ENCODE data around the gene EPAS1. TPM values are rescaled to one million over a fixed set of nuclear protein-coding genes. Genes with fewer than 3 reads are reported as not detected.

The EPAS1 gene
- total and polyA plus RNA-seq, 12 donors = 25.2 to 307 (median 175) TPM

- Histone ChIP-seq H3K9me3 (replicated peaks in 1 of 3) (no peaks in the 10 kb centered on the region), H3K27me3 (no peaks in the 10 kb centered on the region), H3K4me3 (no peak overlapping the region), H3K27ac (no peak overlapping the region), H3K4me1 (replicated peaks in 1 of 2) (no peaks in the 10 kb centered on the region), H3K36me3 (replicated peaks in 1 of 2) (no peaks in the 10 kb centered on the region)
- 94 to 97% (median 95%) methylated on average over 10 to 22 of the region's 22 CpGs for WGBS, 4 donors
- DNase-seq = no peak
- intact Hi-C loops (cut with DNase I) = no loop called here
- no peak for TF ChIP-seq CTCF (IDR thresholded peaks at IDR 0.05)
- no peak for TF ChIP-seq POLR2A (IDR thresholded peaks at IDR 0.05)
Measured at GRCh38 chr2:46428911-46429436, 131.8 kb downstream of the EPAS1 start.

GRCh38 chr2:46430413-46430812, 133.2 kb downstream of the EPAS1 start:
- WGBS, 4 donors = 60 to 100% (median 85%) methylated on average over 1 of the region's 1 CpG
- intact Hi-C loops (cut with DNase I) = no loop called here
- H3K36me3 ChIP-seq (replicated peaks in 1 of 2) = no peaks in the 10 kb centered on the region
- no peak overlapping the region for H3K27ac ChIP-seq
- H3K4me1 ChIP-seq (replicated peaks in 1 of 2) = no peaks in the 10 kb centered on the region
- H3K4me3 ChIP-seq = no peak overlapping the region
- DNase-seq = no peak
- no peak for TF ChIP-seq POLR2A (IDR thresholded peaks at IDR 0.05)
- H3K27me3 ChIP-seq = no peaks in the 10 kb centered on the region
- no peaks in the 10 kb centered on the region for H3K9me3 ChIP-seq (replicated peaks in 1 of 3)

GRCh38 chr2:46430992-46431391, 133.8 kb downstream of the EPAS1 start:
- Histone ChIP-seq H3K27ac (no peak overlapping the region), H3K4me3 (no peak overlapping the region), H3K9me3 (replicated peaks in 1 of 3) (no peaks in the 10 kb centered on the region), H3K4me1 (replicated peaks in 1 of 2) (no peaks in the 10 kb centered on the region), H3K27me3 (no peaks in the 10 kb centered on the region), H3K36me3 (replicated peaks in 1 of 2) (no peaks in the 10 kb centered on the region)
- DNase-seq = no peak
- whole genome bisulfite sequencing, 4 donors = 80 to 91% (median 84%) methylated on average over 1 of the region's 1 CpG
- intact Hi-C loops (cut with DNase I) = no loop called here
- TF ChIP-seq CTCF (IDR thresholded peaks at IDR 0.05) (no peak), POLR2A (IDR thresholded peaks at IDR 0.05) (no peak)

- H3K4me3 ChIP-seq = no peak overlapping the region
- no peaks in the 10 kb centered on the region for H3K9me3 ChIP-seq (replicated peaks in 1 of 3)
- intact Hi-C loops (cut with DNase I) = no loop called here
- DNase-seq = no peak
- H3K4me1 ChIP-seq (replicated peaks in 1 of 2) = no peaks in the 10 kb centered on the region
- TF ChIP-seq CTCF (IDR thresholded peaks at IDR 0.05) = no peak
- no peak for TF ChIP-seq POLR2A (IDR thresholded peaks at IDR 0.05)
- H3K27me3 ChIP-seq = no peaks in the 10 kb centered on the region
- 68 to 81% (median 73%) methylated on average over 5 of the region's 5 CpGs for WGBS, 4 donors
- no peak overlapping the region for H3K27ac ChIP-seq
- no peaks in the 10 kb centered on the region for H3K36me3 ChIP-seq (replicated peaks in 1 of 2)
Measured at GRCh38 chr2:46431481-46432235, 134.5 kb downstream of the EPAS1 start.

GRCh38 chr2:46434851-46435273, 137.7 kb downstream of the EPAS1 start:
- no peak for DNase-seq
- no peak overlapping the region for H3K4me3 ChIP-seq
- intact Hi-C loops (cut with DNase I) = no loop called here
- H3K4me1 ChIP-seq (replicated peaks in 1 of 2) = no peaks in the 10 kb centered on the region
- 65 to 77% (median 72%) methylated on average over 3 of the region's 3 CpGs for WGBS, 4 donors
- H3K36me3 ChIP-seq (replicated peaks in 1 of 2) = no peaks in the 10 kb centered on the region
- H3K9me3 ChIP-seq (replicated peaks in 1 of 3) = no peaks in the 10 kb centered on the region
- no peaks in the 10 kb centered on the region for H3K27me3 ChIP-seq
- TF ChIP-seq POLR2A (IDR thresholded peaks at IDR 0.05) (no peak), CTCF (IDR thresholded peaks at IDR 0.05) (no peak)
- no peak overlapping the region for H3K27ac ChIP-seq

Data from adrenal gland (tissue), 12 donors.